Prostate gland (tissue), 2 donors: ENCODE data around the gene LGI4.

ENCODE experiments used
- POLR2A ChIP-seq: fragments of 450-650 bp; IDR thresholded peaks from one replicate; pipeline ENCODE4 v1.6.1; 2016; ENCODE audit warnings: antibody characterized with exemption, mild to moderate bottlenecking
- TF ChIP-seq, protein P1 (sequence below), 4 experiments: fragments of 200-600 bp in 2 of 4; fragments of 450-650 bp in 2 of 4; sonication (generic) in 2 of 4; IDR thresholded peaks; 1 replicate in 3 of 4; 2 replicates in 1 of 4; pipeline ENCODE4 v1.5.1; 2016 to 2019; ENCODE audit warnings: antibody characterized with exemption in 4 of 4, mild to moderate bottlenecking in 2 of 4, moderate library complexity in 2 of 4

DNA sequence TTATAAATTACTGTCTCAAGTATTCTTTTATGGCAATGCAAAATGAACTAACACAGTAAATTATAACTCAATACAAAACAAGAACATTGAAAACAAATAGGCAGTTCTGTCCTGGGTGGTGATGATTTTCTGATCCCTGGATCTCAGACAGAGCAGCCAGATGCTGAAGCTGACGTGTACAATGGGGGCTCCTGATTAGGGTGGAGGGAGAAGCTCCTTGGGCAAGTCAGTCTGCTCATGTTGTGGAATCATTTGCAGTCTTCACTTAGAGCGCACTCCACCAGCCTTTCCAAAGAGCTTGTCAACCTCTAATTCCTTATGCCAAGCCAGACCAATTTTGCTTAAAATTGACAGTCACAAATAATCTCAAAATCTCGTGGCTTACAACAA is 41.3 kb upstream of the LGI4 start:
- TF ChIP-seq, protein P1, sequence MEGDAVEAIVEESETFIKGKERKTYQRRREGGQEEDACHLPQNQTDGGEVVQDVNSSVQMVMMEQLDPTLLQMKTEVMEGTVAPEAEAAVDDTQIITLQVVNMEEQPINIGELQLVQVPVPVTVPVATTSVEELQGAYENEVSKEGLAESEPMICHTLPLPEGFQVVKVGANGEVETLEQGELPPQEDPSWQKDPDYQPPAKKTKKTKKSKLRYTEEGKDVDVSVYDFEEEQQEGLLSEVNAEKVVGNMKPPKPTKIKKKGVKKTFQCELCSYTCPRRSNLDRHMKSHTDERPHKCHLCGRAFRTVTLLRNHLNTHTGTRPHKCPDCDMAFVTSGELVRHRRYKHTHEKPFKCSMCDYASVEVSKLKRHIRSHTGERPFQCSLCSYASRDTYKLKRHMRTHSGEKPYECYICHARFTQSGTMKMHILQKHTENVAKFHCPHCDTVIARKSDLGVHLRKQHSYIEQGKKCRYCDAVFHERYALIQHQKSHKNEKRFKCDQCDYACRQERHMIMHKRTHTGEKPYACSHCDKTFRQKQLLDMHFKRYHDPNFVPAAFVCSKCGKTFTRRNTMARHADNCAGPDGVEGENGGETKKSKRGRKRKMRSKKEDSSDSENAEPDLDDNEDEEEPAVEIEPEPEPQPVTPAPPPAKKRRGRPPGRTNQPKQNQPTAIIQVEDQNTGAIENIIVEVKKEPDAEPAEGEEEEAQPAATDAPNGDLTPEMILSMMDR (IDR thresholded peaks at IDR 0.05) = no peak
- no peak for TF ChIP-seq POLR2A
